Epidermal melanocyte (primary cell): ENCODE results near the gene CLDND2.

Experiments used
- DNase-seq: peaks from one replicate; pipeline ENCODE4 v3.0.0; 2011; ENCODE audit warnings: low spot score; ENCODE audit not compliant: insufficient read length

The CLDND2 gene

DNA sequence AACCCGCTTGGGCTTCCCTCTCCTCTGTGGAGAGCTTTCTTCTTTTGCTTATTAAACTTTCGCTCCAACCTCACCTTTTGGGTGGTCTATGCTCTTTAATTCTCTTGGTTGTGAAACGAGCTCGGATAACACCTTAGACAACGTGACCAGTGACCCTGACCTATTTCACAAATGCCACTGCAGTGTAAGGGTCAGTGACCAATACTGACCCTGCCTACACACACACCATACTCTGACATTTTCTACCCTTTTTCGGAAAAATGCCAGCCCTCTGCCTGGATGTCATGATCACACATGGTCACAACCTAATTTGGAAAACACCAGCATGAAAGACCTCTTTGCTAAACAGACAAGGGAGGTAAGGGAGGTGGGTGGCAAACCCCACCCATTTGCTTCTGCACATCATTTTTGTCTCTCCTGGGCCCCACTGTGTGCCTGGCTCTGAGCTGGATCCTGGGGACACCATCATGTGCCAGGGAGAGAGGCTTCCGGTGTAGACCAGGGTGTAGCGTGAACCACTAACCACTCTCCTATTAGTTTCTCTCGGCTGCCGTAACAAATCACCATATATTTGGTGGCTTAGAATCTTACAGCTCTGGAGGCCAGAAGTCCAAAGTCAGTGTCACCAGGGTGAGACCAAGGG lies 12.5 kb downstream of the CLDND2 start:
- no peak for DNase-seq

DNA sequence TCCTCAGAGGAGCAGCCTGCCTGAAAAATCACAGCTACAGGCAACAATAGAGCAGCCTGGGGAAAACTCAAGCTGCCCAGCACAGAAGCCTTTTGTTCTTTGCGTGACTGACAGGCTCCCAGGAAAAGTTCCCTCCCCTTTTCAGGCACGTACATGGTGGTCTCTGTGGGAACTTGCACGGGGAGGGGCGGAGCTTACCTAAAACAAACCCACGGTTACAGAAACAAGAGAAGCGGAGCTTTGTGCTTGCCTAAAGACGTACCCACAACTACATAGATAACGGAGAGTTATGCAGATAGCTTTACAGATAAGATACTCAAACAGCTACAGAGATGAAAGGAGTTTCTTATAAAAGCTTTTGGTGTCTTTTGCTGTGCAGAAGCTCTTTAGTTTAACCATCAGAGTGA lies 14.1 kb downstream of the CLDND2 start:
- no peak for DNase-seq

DNA sequence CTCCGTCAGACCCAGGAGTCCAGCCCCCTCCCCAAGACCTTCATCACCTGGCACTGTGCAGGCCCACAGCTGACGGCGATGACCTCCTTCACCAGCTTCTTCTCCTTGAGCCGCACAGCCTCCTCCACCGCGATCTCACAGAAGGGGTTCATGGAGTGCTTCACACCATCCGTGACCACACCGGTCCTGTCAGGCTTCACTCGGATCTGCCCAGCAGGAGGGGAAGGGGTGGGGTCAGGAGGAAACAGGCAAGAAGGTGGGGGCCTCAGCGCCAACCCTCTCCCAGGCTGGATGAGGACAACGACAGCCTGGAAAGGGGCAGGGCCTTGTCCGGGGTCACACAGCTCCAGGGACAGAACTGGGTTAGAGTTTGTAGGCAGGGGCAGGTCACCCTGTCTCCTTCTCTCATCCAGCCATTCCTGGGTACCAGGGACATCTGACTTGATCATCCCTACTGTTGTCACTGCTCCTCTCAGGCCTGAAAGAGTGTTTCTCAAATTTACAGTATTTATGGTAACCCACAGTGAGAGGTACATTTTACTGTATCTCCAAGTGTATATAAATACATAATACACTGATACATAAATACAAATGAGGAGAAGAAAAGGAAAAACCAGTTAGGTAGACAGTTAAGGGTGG lies 14.6 kb downstream of the CLDND2 start:
- no peak for DNase-seq

DNA sequence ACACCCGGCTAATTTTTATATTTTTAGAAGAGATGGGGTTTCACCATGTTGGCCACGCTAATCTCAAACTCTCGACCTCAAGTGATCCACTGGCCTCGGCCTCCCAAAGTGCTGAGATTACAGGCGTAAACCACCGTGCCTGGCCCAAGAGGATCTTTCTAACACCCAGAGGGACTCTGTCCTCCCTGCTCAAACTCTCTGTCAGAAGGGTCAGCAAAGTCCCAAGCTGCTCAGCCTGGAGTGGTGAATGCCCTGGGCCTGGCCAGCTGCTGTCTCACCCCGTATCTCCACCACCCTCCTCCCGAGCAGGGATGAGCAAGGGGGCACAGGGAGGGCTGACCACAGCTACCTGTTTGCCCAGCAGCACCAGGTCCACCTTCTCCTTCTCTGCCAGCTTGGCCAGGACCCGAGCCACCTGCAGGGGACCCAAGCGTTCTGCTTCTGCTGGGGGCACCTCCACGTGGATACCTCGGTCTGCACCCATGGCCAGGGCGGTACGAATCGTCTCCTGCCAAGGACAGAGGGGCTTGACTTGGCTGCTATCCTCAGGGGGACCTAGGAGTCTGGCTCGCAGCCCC lies 15.9 kb downstream of the CLDND2 start:
- no peak for DNase-seq

DNA sequence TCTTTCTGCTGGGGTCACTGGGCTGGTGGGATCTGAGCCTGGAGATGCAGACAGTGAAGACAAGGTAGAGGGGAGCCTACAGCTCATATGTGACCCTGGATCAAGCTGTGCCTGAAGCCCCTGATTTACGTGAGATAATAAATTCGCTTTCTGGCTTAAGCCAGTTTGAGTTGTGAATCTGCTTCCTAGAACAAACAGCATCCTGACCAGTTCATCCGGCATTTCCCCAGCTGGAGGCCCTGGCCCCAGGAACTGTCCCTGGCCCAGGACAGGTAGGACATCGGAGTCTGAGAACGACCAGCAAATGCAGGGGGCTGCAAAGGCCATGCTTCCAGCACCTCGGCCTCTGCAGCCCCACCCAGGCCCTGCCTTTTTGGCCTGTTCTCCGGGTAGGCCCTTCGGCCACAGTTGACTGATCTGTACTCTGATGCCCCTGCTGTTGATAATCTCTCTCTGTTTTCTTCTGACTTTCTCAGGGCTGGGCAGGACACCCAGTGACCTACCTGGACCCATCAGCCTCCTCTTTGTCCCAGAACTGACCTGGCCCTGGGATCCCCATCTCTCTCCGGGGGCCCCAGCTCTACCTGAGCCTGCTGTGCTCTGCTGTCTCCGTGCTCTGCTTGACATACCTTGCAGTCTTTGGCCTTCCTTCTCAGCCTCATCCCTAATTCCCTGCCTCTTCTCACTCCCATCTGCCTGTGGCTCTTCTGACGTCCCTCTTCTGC lies 17.4 kb downstream of the CLDND2 start:
- no peak for DNase-seq

DNA sequence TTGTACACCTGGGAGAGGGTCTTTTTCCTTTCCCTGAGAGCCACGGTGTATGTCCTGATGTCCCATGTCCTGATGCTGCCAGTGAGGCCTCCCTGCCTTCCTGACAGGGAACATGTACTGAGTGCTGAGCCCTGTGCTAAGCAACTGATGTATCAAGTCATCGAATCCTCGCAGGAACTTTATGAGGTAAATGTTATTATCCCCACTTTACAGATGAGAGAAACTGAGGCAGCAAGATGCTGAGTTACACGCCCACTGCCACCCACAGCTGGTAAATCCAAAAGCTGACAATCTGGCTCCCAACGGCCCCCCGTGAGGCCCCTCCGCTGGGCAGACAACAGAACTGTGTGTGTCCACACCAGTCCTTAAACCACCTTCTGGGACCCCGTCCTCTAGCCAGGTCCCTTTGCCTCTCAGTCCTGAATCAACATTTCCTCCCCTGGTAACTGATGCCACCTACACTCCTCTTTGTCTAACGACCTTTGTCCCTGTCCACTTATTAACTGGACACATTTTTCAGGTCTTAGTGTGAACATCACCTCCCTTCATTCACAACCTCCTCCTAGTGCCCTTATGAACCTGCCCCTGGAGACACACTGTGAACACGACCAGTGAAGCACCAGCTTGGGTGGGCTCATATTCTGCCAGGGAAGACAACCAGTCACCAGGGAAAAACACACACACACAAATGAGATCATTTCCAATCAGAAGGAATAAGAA lies 21.4 kb downstream of the CLDND2 start:
- DNase-seq = no peak

DNA sequence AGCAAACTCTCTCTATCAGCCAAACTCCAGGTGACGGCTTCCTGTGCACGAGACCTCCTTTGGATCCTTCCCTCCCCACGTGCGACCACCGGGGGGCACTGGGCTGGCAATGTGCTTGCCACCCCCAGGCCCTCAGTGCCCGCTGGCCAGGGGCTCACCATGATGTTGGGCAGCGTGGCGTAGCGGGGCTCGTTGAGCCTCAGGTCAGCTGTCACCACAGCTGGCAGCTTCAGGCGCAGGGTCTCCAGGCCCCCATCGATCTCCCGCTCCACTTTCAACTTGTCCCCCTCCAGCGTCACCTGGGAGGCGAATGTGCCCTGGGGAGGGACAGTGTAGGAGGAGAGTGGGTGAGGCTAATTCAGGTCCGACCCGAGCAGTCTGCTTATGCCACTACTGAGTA lies 22.1 kb downstream of the CLDND2 start:
- no peak for DNase-seq

DNA sequence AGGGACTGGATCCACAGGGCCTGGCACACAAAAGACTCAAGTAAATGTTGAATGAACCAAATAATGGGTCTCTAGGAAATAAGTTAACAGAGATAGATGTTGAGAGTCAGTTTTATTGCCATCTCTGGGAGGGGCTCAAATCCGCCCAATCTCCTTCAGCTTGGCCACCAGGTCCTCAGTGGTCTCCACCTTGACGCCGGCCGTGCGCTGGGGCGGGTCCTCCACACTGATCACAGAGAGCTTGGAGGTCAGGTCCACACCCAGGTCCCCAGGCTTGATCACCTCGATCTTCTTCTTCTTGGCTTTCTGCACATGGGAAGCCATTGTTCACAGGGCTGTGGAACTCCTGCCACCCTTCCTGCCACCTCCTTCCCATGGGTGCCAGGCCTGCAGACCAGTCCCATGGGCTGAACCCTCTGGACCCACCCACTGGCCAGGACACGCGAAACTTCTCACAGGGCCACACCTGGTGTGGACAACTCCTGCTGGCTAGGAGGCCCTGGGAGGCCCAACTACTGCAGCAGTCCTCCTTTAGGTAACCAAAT lies 23.7 kb downstream of the CLDND2 start:
- no peak for DNase-seq

DNA sequence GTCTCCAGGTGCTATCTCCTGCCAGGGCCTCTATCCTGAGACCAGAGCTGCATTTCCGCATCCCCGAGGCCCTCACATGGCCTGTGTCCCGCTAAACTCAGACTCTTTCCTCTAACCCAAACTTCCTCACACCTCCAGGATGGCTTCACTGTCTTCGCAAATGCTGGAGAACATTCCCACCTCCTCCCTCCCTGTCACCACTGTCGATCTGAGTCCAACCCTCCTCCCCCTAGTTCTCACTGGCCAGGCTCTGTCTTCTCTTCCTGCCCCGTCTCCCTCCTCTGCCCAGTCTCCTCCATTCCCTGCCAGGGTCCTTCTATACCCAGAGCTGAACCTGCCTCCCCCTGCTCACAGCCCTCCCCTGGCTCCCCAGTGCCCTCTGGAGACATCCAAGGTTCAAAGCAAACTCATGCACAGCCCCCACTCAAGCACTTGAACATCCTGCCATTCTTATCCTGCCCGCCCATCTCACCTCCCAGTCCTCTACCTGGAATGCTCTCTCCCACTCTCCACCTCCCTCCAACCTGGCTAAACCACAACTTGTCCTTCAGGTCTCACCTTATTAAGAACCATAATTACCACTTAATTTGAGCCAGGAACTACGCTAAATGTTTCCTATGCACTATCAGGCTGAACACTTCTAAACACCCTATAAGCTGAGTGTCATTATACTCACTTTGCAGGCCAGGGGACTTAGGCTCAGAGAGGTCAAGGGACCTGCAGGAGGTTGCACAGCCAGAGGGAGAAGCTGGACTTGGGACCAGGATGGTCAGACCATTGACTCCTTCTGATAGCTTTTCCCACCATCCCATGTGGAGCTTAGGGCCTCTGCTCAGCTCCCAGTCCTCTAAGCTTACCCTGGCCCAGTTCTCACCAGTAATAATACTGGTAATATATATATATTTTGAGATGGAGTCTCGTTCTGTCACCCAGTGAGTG lies 25.9 kb downstream of the CLDND2 start:
- DNase-seq = no peak

DNA sequence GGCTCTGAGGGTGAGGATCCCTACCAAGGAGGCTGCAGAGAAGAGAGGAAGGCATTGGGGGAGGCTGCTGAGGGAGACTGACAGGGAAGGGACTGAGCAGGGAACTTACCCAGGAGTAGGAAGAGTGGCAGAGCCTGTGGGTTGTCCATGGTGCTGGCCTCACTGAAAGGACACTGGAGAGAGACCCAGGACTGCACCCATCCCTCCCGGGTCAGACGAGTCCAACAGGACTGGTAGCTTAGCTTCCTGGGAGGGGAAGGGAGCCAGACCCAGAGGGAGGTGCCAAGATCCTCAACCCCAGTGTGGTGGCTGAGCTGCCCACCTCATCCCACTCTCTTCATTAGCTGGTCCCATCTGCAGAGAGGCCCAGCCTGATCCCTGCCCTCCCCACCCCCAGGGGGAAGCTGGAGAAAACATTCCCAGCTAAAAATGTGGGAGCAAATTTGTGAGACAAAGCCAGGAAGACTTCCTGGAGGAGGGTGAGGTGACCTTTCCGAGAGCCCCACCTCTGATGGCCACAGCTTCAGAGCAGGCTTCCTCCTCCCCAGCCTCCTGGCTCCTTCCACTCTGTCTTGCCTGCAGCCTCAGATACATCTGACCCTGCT lies 26.7 kb downstream of the CLDND2 start, which contains the start of gene VSIG10L:
VSIG10L (minus strand) TSS at position 164 of the 605 bp plus-strand sequence; CDS start at position 149, 15 bp downstream.
- DNase-seq = no peak

DNA sequence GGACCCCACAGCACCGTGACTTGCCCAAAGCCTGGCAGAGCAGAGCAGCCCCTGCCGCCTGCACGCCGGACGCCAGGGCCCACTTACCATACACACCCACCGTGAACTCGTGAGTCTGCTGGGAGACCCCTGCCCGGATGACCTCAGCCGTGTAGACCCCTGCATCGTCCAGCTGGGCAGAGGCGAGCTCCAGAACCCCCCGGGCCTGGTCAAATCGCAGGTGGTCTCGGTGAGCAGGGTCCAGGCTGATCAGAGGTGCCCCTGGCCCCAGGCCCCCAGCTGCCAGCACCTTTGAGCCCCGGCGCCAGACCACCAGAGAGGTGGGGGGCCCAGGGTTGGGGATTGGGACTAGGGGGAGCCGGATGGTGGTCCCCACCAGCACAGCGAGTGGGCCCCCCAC lies 27.7 kb downstream of the CLDND2 start:
- no peak for DNase-seq

DNA sequence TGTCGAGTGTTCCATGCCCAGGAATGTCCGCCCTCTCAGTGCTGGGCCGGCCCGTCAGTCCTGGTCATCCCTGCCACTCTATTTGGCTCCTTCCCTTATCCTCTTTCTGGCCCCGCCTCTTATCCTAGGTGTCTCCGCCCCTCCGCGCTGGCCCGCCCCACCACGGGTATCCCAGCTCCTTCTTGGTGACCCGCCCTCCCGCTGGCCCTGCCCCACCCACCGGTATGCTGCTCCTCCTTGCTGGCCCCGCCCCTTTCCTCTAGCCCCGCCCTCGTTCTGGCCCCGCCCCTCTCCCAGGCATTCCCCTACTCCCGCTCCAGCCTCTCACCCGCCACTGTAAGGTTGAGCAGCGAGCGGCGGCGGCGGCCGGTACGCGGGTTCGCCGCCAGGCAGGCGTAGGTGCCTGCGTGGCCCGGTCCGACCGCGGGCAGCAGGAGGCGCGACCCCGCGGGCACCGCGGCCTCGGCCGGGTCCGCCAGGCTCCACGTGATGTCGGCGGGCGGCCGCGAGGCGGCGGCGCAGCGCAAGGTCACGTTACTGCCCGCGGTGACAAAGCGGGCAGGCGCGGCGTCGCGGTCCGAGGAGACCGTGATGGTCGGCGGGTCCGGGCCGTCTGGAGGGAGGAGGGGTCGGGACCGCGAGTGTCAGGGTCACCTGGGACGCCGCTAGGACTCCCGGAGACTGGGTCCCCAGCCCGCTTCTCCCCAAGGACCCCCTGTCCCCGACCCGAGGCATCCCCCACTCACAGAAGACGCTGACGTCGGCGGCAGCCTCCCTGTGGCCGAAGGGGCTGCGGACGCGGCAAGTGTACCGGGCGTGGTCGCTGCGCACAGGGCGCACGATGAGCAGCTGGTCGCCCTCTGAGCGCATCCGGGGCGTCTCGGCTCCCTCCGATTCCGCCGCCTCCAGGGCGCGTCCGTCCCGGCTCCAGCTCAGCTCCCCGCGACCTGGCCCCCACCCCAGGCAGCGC lies 28.8 kb downstream of the CLDND2 start:
- peak; percentile 96 for DNase-seq

DNA sequence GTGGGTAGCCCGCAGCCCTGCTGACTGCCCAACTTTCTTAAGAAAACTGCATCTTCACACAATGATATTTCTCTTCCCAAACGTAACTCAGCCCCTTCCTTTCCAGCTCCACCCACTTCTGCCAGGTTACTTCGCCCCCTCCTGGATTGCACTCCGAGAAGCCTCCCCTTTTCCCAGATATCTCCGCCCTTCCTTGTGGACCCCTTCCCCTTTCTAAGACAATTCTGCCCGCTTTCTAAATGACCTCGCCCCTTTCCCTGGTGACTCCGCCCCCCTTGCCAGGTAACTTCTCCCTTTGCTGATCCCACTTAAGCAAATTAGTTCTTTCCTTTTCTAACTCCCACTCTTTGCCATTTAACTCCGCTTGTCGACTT lies 29.5 kb downstream of the CLDND2 start:
- DNase-seq = no peak

DNA sequence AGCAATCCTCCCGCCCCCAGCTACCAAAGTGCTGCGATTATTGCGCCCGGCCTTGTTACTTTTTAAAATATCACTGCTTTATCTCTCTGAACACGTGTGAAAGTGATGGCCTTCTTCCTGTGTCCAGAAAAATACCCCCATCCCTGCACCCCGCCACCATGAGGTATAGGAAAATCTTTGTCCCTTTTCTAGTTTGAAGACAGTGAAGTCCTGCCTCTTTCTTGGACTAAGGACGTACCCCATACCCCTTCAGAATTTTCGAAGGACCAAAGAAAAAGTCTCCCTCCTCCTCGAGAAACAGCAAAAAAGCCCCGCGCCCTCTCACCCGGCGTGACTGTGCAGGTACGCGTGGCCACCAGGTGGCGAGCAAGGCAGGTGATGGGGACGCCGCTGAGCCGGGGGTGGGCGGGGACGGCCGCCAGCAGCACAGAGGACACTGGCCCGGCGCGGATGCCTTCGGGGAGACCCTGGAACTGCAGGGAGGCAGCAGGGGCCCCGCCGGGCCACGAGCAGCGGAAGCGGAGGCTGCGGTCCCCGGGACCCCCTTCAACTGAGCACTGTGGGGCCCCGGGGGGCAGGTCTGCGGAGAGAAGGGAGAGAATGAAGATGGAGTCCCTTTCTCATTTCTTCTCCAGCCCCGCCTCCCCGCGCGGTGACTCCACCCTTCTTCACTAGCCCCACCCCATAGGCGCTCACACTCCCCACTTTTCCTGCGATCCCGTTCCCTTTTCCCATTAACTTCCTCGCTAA lies 30.1 kb downstream of the CLDND2 start:
- peak; percentile 81 for DNase-seq

DNA sequence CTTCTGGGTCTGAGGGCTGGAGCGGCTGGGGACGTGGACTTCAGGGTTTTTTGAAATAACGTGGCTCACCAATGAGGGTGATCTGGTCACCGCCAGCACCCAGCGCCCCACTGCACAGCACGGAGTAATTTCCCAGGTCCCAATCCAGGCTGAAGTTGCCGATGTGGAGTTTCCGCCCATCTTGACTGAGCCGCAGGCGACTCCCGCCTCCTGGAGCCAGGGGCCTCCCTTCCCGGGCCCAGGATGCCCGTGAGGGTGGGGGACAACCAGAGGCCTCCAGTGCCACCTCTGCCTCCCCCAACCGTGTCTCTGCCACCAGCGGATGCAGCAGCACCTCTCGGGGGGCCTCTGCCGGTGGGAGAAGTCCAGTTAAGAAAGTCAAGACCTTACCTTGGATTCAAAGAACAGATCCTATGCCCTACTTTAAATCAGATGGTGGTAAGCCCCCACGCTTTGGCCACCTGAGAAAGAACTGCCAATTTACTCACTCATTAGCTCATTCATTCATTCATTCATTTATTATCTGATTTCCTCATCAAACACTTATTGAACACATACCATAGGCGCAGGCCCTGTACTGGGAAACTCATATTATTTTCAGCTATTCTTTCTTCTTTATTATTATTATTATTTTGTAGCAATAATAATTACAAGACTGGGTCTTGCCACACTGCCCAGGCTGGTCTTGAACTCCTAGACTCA lies 30.8 kb downstream of the CLDND2 start:
- no peak for DNase-seq

DNA sequence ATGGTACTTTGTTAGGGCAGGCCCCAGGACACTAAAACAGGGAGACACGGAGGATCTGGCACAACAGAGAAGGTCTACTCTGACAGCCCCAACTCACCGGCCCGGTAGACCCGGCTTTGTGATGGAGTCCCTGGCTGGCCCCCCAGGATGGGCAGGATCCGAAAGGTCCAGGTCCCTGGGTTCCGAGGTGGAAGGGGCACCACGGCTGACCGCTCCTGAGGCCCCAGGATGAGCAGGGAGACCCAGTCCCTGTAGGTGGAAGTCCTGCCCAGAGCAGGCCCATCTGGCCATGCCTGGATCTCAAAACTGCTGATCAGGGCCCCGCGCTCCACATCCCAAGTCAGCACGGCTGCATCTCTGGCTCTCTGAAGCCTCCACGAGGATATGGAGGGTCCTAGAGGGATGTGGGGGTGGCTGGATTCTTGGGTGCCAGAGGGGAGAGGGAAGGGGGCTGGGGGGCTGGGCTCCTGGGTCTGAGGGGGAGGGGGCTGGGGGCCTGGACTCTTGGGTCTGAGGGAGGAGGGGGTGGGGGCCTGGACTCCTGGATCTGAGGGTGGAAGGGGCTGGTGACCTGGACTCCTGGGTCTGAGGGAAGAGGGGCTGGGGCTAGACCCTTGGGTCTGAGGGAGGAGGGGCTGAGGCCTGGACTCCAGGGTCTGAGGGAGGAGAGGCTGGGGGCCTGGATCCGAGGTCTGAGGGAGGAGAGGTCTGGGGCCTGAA lies 31.5 kb downstream of the CLDND2 start:
- peak; percentile 8 for DNase-seq
